B cell (primary cell): ENCODE measurements around the gene CLN5. TPM values are rescaled to one million over a fixed set of nuclear protein-coding genes. Genes with fewer than 3 reads are reported as not detected.

ENCODE experiments used
- ATAC-seq: fragments of 200-7000 bp; cut with Tn5 transposase; one replicate; pipeline ENCODE4 v1.10.0; 2021; ENCODE audit warnings: low read depth, mild to moderate bottlenecking, moderate number of reproducible peaks, moderate library complexity
- CTCF ChIA-PET: fragments of 350-600 bp; sonication (Branson Sonifier 250); formaldehyde crosslinking; loops from one replicate; lab custom pipeline; 2021; ENCODE audit warnings: antibody characterized with exemption, inconsistent platforms; lab: Charles Lee
- POLR2A ChIA-PET: fragments of 350-600 bp; sonication (Branson Sonifier 250); formaldehyde crosslinking; loops from one replicate; lab custom pipeline; 2021; ENCODE audit warnings: antibody characterized with exemption; lab: Charles Lee
- DNase-seq: peaks from one replicate; pipeline ENCODE4 v3.0.0; 2013
- H2AFZ ChIP-seq: 2 replicates; pipeline ENCODE4 v1.6.1; 2012; ENCODE audit warnings: mild to moderate bottlenecking, low read depth, low read length; ENCODE audit not compliant: insufficient read depth, poor library complexity, severe bottlenecking
- H3K27ac ChIP-seq, 2 donors: 1 replicate in 1 of 2; 2 replicates in 1 of 2; pipeline ENCODE4 v1.5.1; 2012 to 2013; ENCODE audit warnings: low read length in 2 of 2, mild to moderate bottlenecking in 2 of 2, moderate library complexity in 1 of 2
- H3K27me3 ChIP-seq, 4 experiments: fragments of 200-600 bp in 1 of 4; sonication (generic) in 1 of 4; replicated peaks in 1 of 4; 1 replicate in 2 of 4; 2 replicates in 2 of 4; pipeline versions ENCODE4 v1.6.1 to v1.7.0; 2013 to 2016; ENCODE audit warnings: low read length in 3 of 4, mild to moderate bottlenecking in 2 of 4, mixed read lengths in 1 of 4, moderate library complexity in 1 of 4; ENCODE audit not compliant: insufficient read depth in 4 of 4, control insufficient read depth in 3 of 4; ENCODE audit errors: control extremely low read depth in 1 of 4
- H3K36me3 ChIP-seq, 2 experiments: replicated peaks in 1 of 2; 1 replicate in 1 of 2; 2 replicates in 1 of 2; pipeline versions ENCODE4 v1.6.1 to v1.7.1; 2013; ENCODE audit warnings: low read length in 1 of 2; ENCODE audit not compliant: insufficient read depth in 2 of 2, control insufficient read depth in 1 of 2; ENCODE audit errors: control extremely low read depth in 1 of 2, extremely low read depth in 1 of 2
- H3K4me1 ChIP-seq, 2 donors: fragments of 200-600 bp in 1 of 2; sonication (generic) in 1 of 2; 1 replicate in 1 of 2; 2 replicates in 1 of 2; pipeline versions ENCODE4 v1.5.1 to v1.6.1; 2013 to 2017; ENCODE audit warnings: low read length in 2 of 2; ENCODE audit not compliant: control insufficient read depth in 2 of 2, insufficient read depth in 2 of 2
- H3K4me2 ChIP-seq: replicated peaks from 2 replicates; pipeline ENCODE3; 2012; ENCODE audit warnings: mild to moderate bottlenecking, low read depth, low read length; ENCODE audit not compliant: poor library complexity, severe bottlenecking
- H3K4me3 ChIP-seq, 5 experiments: fragments of 200-600 bp in 1 of 5; sonication (generic) in 1 of 5; 1 replicate in 3 of 5; 2 replicates in 2 of 5; pipeline versions ENCODE4 v1.5.1 to v1.7.0; 2011 to 2016; ENCODE audit warnings: low read length in 4 of 5, mild to moderate bottlenecking in 4 of 5, low read depth in 2 of 5, control low read depth in 1 of 5, moderate library complexity in 1 of 5; ENCODE audit not compliant: insufficient read depth in 1 of 5; ENCODE audit errors: control extremely low read depth in 1 of 5, extremely low read depth in 1 of 5
- H3K79me2 ChIP-seq: fragments of 200-600 bp; sonication (generic); one replicate; pipeline ENCODE4 v1.6.0; 2016; ENCODE audit warnings: low read length; ENCODE audit not compliant: control insufficient read depth, insufficient read depth
- H3K9ac ChIP-seq: fragments of 200-600 bp; sonication (generic); 2 replicates; pipeline ENCODE4 v1.6.1; 2017; ENCODE audit warnings: mild to moderate bottlenecking, low read length, moderate library complexity
- H3K9me3 ChIP-seq, 3 donors: one replicate each; pipeline versions ENCODE4 v1.6.1 to v1.7.1; 2013; ENCODE audit warnings: low read length in 2 of 3; ENCODE audit not compliant: control insufficient read depth in 2 of 3, insufficient read depth in 1 of 3; ENCODE audit errors: control extremely low read depth in 1 of 3
- H4K20me1 ChIP-seq: 2 replicates; pipeline ENCODE4 v1.6.0; 2012; ENCODE audit warnings: mild to moderate bottlenecking, low read length; ENCODE audit not compliant: insufficient read depth, control insufficient read depth, poor library complexity, severe bottlenecking
- H3K27ac Mint-ChIP-seq: one replicate; pipeline ENCODE4 v1.8.0; 2021; ENCODE audit warnings: mixed read lengths
- H3K27me3 Mint-ChIP-seq: one replicate; pipeline ENCODE4 v1.8.0; 2021; ENCODE audit warnings: mixed read lengths
- H3K4me1 Mint-ChIP-seq: one replicate; pipeline ENCODE4 v1.8.0; 2021; ENCODE audit warnings: mixed read lengths
- H3K4me3 Mint-ChIP-seq: one replicate; pipeline ENCODE4 v1.8.0; 2021; ENCODE audit warnings: mixed read lengths
- H3K9me3 Mint-ChIP-seq: one replicate; pipeline ENCODE4 v1.8.0; 2022; ENCODE audit warnings: mixed read lengths; ENCODE audit not compliant: insufficient read depth
- EZH2 ChIP-seq: IDR thresholded peaks from 2 replicates; pipeline ENCODE4 v1.6.1; 2012; ENCODE audit warnings: borderline replicate concordance, low read depth, mild to moderate bottlenecking, moderate library complexity, low read length; ENCODE audit not compliant: insufficient read depth, poor library complexity, severe bottlenecking
- WGBS: methylation state at CpG from one replicate; pipeline ENCODE4 v1.1.5; 2013; ENCODE audit warnings: missing lambda C conversion rate; ENCODE audit not compliant: insufficient coverage; 5-methylcytosine and 5-hydroxymethylcytosine counted together
- intact Hi-C: fragments of 100-400 bp; cut with micrococcal nuclease; formaldehyde crosslinking; loops from one replicate; pipeline ENCODE4 v1.10.0; 2022
- polyA plus RNA-seq: library from polyadenylated mRNA; depleted of rRNA; stranded (reverse); fragments of >200 nt; gene quantifications from 2 replicates; pipeline ENCODE4 v1.2.3, GENCODE V29; 2012
- total RNA-seq, 2 donors: library from RNA; stranded (reverse); fragments of 120-200 nt in 1 of 2; gene quantifications; 1 replicate in 1 of 2; 2 replicates in 1 of 2; pipeline versions ENCODE4 v1.2.3 to v1.2.4, GENCODE V29; 2013 to 2022
- TF ChIP-seq, protein P1 (sequence below): fragments of 200-600 bp; IDR thresholded peaks from one replicate; pipeline ENCODE4 v1.8.0; 2022; ENCODE audit warnings: antibody characterized with exemption, mild to moderate bottlenecking

Gene CLN5
- total and polyA plus RNA-seq, 2 donors (not counting 1 experiment from before 2014, with no cell fraction given) = 11.9 to 36.9 TPM

DNA sequence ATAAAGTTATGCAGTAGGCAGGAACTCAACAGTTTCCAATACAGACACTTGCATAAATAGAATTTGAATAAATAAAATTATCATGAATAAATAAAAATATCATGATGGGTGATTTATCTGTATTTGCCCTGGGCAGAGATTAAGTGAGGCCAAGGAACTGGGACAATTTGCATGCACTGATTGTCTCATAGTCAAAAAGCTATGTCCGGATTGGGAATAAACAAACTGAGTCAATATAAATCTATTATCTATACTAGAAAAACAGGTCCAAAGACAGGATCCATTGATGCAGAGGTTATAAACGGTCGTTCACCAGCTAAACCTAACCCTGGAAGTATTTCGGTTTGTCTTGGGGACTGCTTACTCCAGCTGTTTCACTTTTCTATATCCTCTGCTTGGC, 61.3 kb downstream of the CLN5 start:
- H3K4me1 Mint-ChIP-seq = peaks cover 7% of the 10 kb centered on the region
- peaks cover 6% of the 10 kb centered on the region for H3K79me2 ChIP-seq
- peaks cover 7 to 93% of the 10 kb centered on the region in 2 experiments for H3K36me3 ChIP-seq
- no CpG with 5 or more reads among the region's 4 CpGs for WGBS
- intact Hi-C loops = no loop called here
- no peak overlapping the region for H3K27ac ChIP-seq
- H3K9me3 ChIP-seq = no peaks in the 10 kb centered on the region
- ChIA-PET CTCF (no interaction called here), POLR2A (no interaction called here)
- H4K20me1 ChIP-seq = no peaks in the 10 kb centered on the region
- no peak overlapping the region for H2AFZ ChIP-seq
- no peak overlapping the region for H3K9ac ChIP-seq
- H3K4me1 ChIP-seq = no peaks in the 10 kb centered on the region
- H3K27ac Mint-ChIP-seq = no peak overlapping the region
- H3K4me3 Mint-ChIP-seq = no peak overlapping the region
- ATAC-seq (no peak), DNase-seq (no peak)
- H3K4me3 ChIP-seq = no peak overlapping the region
- H3K4me2 ChIP-seq = no peak overlapping the region
- H3K27me3 Mint-ChIP-seq = no peaks in the 10 kb centered on the region
- H3K27me3 ChIP-seq = no peaks in the 10 kb centered on the region
- no peaks in the 10 kb centered on the region for H3K9me3 Mint-ChIP-seq
- TF ChIP-seq, protein P1, sequence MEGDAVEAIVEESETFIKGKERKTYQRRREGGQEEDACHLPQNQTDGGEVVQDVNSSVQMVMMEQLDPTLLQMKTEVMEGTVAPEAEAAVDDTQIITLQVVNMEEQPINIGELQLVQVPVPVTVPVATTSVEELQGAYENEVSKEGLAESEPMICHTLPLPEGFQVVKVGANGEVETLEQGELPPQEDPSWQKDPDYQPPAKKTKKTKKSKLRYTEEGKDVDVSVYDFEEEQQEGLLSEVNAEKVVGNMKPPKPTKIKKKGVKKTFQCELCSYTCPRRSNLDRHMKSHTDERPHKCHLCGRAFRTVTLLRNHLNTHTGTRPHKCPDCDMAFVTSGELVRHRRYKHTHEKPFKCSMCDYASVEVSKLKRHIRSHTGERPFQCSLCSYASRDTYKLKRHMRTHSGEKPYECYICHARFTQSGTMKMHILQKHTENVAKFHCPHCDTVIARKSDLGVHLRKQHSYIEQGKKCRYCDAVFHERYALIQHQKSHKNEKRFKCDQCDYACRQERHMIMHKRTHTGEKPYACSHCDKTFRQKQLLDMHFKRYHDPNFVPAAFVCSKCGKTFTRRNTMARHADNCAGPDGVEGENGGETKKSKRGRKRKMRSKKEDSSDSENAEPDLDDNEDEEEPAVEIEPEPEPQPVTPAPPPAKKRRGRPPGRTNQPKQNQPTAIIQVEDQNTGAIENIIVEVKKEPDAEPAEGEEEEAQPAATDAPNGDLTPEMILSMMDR = no peak
- no peak for TF ChIP-seq EZH2

Other genes starting within 250 kb of the CLN5 start
- 6.2 TPM in 2 replicates for gene KCTD12, start 105.7 kb upstream of the CLN5 start, total RNA-seq
- 1.2 and 1.8 TPM in 2 replicates for gene KCTD12, start 105.7 kb upstream of the CLN5 start, polyA plus RNA-seq
- gene ACOD1, start 43.6 kb upstream of the CLN5 start, total RNA-seq = not detected in 2 replicates
- gene ACOD1, start 43.6 kb upstream of the CLN5 start, polyA plus RNA-seq = not detected in 2 replicates
- gene FBXL3, start 35.1 kb downstream of the CLN5 start, total RNA-seq = 78.0 and 79.5 TPM in 2 replicates
- gene FBXL3, start 35.1 kb downstream of the CLN5 start, polyA plus RNA-seq = 20.5 and 36.5 TPM in 2 replicates